Stimulated activated memory B cell treated with anti-CD40 and anti-IgM and Interleukin-4, amounts not matched to agents 10 μg/mL and 1 μg/mL and 100 μg/mL, for 72 hours (primary cell): ENCODE measurements around the gene CDT1.

ENCODE experiments used
- ATAC-seq: fragments of 150-1000 bp; cut with Tn5 transposase; 2 replicates; pipeline ENCODE4 v1.10.0; 2021
- H3K27ac Mint-ChIP-seq: one replicate; pipeline ENCODE4 v1.8.0; 2022; ENCODE audit warnings: mild to moderate bottlenecking, mixed read lengths
- H3K27me3 Mint-ChIP-seq: one replicate; pipeline ENCODE4 v1.8.0; 2022; ENCODE audit warnings: mixed read lengths
- H3K36me3 Mint-ChIP-seq: one replicate; pipeline ENCODE4 v1.8.0; 2022; ENCODE audit warnings: mixed read lengths
- H3K4me1 Mint-ChIP-seq: one replicate; pipeline ENCODE4 v1.8.0; 2022; ENCODE audit warnings: mixed read lengths
- H3K4me3 Mint-ChIP-seq: one replicate; pipeline ENCODE4 v1.8.0; 2022; ENCODE audit warnings: mild to moderate bottlenecking, moderate library complexity, mixed read lengths
- H3K9me3 Mint-ChIP-seq: one replicate; pipeline ENCODE4 v1.8.0; 2022; ENCODE audit warnings: mixed read lengths

CDT1 gene

GRCh38 chr16:88804552-88805339, 1.2 kb downstream of the CDT1 start:
- Mint-ChIP-seq H3K9me3 (no peaks in the 10 kb centered on the region), H3K4me1 (peaks cover 33% of the 10 kb centered on the region), H3K36me3 (peaks cover 9% of the 10 kb centered on the region), H3K27me3 (no peaks in the 10 kb centered on the region), H3K27ac (peak overlapping the region; percentile 83), H3K4me3 (peak overlapping the region; percentile 73)
- ATAC-seq, result peak; percentile 17

GRCh38 chr16:88805340-88805715, 1.7 kb downstream of the CDT1 start:
- H3K27ac Mint-ChIP-seq, result no peak overlapping the region
- peaks cover 39% of the 10 kb centered on the region for H3K4me1 Mint-ChIP-seq

GRCh38 chr16:88805887-88806393, 2.4 kb downstream of the CDT1 start:
- Mint-ChIP-seq H3K4me3 (no peak overlapping the region), H3K27me3 (no peaks in the 10 kb centered on the region), H3K9me3 (no peaks in the 10 kb centered on the region), H3K4me1 (peaks cover 40% of the 10 kb centered on the region), H3K36me3 (peaks cover 9% of the 10 kb centered on the region), H3K27ac (no peak overlapping the region)
- no peak for ATAC-seq

More at GRCh38 chr16:88805340-88805715, 1.7 kb downstream of the CDT1 start:
- Mint-ChIP-seq H3K36me3 (peaks cover 9% of the 10 kb centered on the region), H3K27me3 (no peaks in the 10 kb centered on the region), H3K9me3 (no peaks in the 10 kb centered on the region), H3K4me3 (no peak overlapping the region)
- no peak for ATAC-seq

GRCh38 chr16:88806491-88807111, 3.0 kb downstream of the CDT1 start:
- H3K9me3 Mint-ChIP-seq, result no peaks in the 10 kb centered on the region
- H3K4me1 Mint-ChIP-seq, result peaks cover 38% of the 10 kb centered on the region
- H3K4me3 Mint-ChIP-seq, result no peak overlapping the region
- H3K36me3 Mint-ChIP-seq, result peaks cover 9% of the 10 kb centered on the region
- no peaks in the 10 kb centered on the region for H3K27me3 Mint-ChIP-seq
- H3K27ac Mint-ChIP-seq, result no peak overlapping the region
- no peak for ATAC-seq

- H3K36me3 Mint-ChIP-seq, result peaks cover 9% of the 10 kb centered on the region
- peak overlapping the region; percentile 40 for H3K27ac Mint-ChIP-seq
- H3K27me3 Mint-ChIP-seq, result no peaks in the 10 kb centered on the region
- no peak for ATAC-seq
- peaks cover 44% of the 10 kb centered on the region for H3K4me1 Mint-ChIP-seq
- no peak overlapping the region for H3K4me3 Mint-ChIP-seq
- no peaks in the 10 kb centered on the region for H3K9me3 Mint-ChIP-seq
Observed at GRCh38 chr16:88807142-88807625, 3.6 kb downstream of the CDT1 start.

GRCh38 chr16:88807626-88808453, 4.3 kb downstream of the CDT1 start:
- H3K4me3 Mint-ChIP-seq, result no peak overlapping the region
- no peaks in the 10 kb centered on the region for H3K9me3 Mint-ChIP-seq
- peaks cover 40% of the 10 kb centered on the region for H3K4me1 Mint-ChIP-seq
- no peak for ATAC-seq
- peak overlapping the region; percentile 40 for H3K27ac Mint-ChIP-seq
- H3K36me3 Mint-ChIP-seq, result peaks cover 9% of the 10 kb centered on the region
- H3K27me3 Mint-ChIP-seq, result no peaks in the 10 kb centered on the region

- Mint-ChIP-seq H3K4me1 (peaks cover 38% of the 10 kb centered on the region), H3K27ac (no peak overlapping the region), H3K9me3 (no peaks in the 10 kb centered on the region), H3K27me3 (no peaks in the 10 kb centered on the region), H3K36me3 (peaks cover 9% of the 10 kb centered on the region), H3K4me3 (no peak overlapping the region)
- ATAC-seq, result no peak
Observed at GRCh38 chr16:88809068-88809675, 5.6 kb downstream of the CDT1 start.

GRCh38 chr16:88809676-88810165, 6.1 kb downstream of the CDT1 start:
- H3K4me3 Mint-ChIP-seq, result peak overlapping the region; percentile 95
- H3K4me1 Mint-ChIP-seq, result peaks cover 38% of the 10 kb centered on the region
- ATAC-seq, result no peak
- no peaks in the 10 kb centered on the region for H3K9me3 Mint-ChIP-seq
- peaks cover 9% of the 10 kb centered on the region for H3K36me3 Mint-ChIP-seq
- peak overlapping the region; percentile 95 for H3K27ac Mint-ChIP-seq
- H3K27me3 Mint-ChIP-seq, result no peaks in the 10 kb centered on the region

- no peak for ATAC-seq
- H3K9me3 Mint-ChIP-seq, result no peaks in the 10 kb centered on the region
- H3K4me1 Mint-ChIP-seq, result peaks cover 38% of the 10 kb centered on the region
- peak overlapping the region; percentile 95 for H3K27ac Mint-ChIP-seq
- H3K36me3 Mint-ChIP-seq, result peaks cover 9% of the 10 kb centered on the region
- no peaks in the 10 kb centered on the region for H3K27me3 Mint-ChIP-seq
- H3K4me3 Mint-ChIP-seq, result peak overlapping the region; percentile 95
Observed at GRCh38 chr16:88810166-88810911, 6.8 kb downstream of the CDT1 start.

GRCh38 chr16:88810912-88811768, 7.6 kb downstream of the CDT1 start:
- H3K9me3 Mint-ChIP-seq, result no peaks in the 10 kb centered on the region
- peaks cover 38% of the 10 kb centered on the region for H3K4me1 Mint-ChIP-seq
- peak; percentile 77 for ATAC-seq
- H3K36me3 Mint-ChIP-seq, result peaks cover 9% of the 10 kb centered on the region
- peak overlapping the region; percentile 95 for H3K27ac Mint-ChIP-seq
- peak overlapping the region; percentile 95 for H3K4me3 Mint-ChIP-seq
- H3K27me3 Mint-ChIP-seq, result no peaks in the 10 kb centered on the region

- peaks cover 9% of the 10 kb centered on the region for H3K36me3 Mint-ChIP-seq
- peak within 1 kb of the TSS; percentile 95 for H3K4me3 Mint-ChIP-seq
- ATAC-seq, result peak; percentile 90
- peaks cover 38% of the 10 kb centered on the region for H3K4me1 Mint-ChIP-seq
- peak within 1 kb of the TSS; percentile 95 for H3K27ac Mint-ChIP-seq
- H3K9me3 Mint-ChIP-seq, result no peaks in the 10 kb centered on the region
- H3K27me3 Mint-ChIP-seq, result no peaks in the 10 kb centered on the region
Observed at GRCh38 chr16:88811769-88812512, 8.4 kb downstream of the CDT1 start, which contains the start of gene APRT. Gene APRT, minus strand, starts transcription at chr16:88811928. Its CDS starts 29 bp downstream, at chr16:88811899.

GRCh38 chr16:88812513-88813268, 9.1 kb downstream of the CDT1 start:
- no peak for ATAC-seq
- Mint-ChIP-seq H3K27ac (peak overlapping the region; percentile 95), H3K9me3 (no peaks in the 10 kb centered on the region), H3K4me1 (peaks cover 32% of the 10 kb centered on the region), H3K4me3 (peak overlapping the region; percentile 95), H3K36me3 (peaks cover 9% of the 10 kb centered on the region), H3K27me3 (no peaks in the 10 kb centered on the region)
